ENCODE measurements around the gene C16orf54. TPM values are rescaled to one million over a fixed set of nuclear protein-coding genes. Genes with fewer than 3 reads are reported as not detected.

Gene C16orf54
- total and polyA plus RNA-seq, 2 experiments from 2014 or later, result 3.2 TPM; not detected in 1

DNA sequence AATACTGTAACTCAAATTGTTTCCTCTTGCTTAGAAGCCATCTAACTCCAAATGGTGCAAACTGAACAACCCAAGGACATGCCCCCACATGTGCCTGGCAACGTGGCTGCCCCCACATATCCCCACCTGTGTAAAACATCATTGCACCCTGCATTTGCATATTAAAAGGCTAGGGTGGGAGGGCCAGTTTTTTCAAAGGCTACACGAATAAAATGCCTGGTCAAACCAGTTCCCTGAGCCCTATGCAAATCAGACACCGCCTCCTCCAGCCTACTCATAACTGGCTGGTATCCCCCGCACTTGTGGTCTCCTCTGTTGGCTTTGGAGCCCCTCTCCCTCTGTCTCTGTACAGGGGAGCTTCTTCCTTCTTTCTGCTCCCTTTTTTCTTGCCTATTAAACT is 26.7 kb downstream of the C16orf54 start (continued):
- TF ChIP-seq, protein P1, sequence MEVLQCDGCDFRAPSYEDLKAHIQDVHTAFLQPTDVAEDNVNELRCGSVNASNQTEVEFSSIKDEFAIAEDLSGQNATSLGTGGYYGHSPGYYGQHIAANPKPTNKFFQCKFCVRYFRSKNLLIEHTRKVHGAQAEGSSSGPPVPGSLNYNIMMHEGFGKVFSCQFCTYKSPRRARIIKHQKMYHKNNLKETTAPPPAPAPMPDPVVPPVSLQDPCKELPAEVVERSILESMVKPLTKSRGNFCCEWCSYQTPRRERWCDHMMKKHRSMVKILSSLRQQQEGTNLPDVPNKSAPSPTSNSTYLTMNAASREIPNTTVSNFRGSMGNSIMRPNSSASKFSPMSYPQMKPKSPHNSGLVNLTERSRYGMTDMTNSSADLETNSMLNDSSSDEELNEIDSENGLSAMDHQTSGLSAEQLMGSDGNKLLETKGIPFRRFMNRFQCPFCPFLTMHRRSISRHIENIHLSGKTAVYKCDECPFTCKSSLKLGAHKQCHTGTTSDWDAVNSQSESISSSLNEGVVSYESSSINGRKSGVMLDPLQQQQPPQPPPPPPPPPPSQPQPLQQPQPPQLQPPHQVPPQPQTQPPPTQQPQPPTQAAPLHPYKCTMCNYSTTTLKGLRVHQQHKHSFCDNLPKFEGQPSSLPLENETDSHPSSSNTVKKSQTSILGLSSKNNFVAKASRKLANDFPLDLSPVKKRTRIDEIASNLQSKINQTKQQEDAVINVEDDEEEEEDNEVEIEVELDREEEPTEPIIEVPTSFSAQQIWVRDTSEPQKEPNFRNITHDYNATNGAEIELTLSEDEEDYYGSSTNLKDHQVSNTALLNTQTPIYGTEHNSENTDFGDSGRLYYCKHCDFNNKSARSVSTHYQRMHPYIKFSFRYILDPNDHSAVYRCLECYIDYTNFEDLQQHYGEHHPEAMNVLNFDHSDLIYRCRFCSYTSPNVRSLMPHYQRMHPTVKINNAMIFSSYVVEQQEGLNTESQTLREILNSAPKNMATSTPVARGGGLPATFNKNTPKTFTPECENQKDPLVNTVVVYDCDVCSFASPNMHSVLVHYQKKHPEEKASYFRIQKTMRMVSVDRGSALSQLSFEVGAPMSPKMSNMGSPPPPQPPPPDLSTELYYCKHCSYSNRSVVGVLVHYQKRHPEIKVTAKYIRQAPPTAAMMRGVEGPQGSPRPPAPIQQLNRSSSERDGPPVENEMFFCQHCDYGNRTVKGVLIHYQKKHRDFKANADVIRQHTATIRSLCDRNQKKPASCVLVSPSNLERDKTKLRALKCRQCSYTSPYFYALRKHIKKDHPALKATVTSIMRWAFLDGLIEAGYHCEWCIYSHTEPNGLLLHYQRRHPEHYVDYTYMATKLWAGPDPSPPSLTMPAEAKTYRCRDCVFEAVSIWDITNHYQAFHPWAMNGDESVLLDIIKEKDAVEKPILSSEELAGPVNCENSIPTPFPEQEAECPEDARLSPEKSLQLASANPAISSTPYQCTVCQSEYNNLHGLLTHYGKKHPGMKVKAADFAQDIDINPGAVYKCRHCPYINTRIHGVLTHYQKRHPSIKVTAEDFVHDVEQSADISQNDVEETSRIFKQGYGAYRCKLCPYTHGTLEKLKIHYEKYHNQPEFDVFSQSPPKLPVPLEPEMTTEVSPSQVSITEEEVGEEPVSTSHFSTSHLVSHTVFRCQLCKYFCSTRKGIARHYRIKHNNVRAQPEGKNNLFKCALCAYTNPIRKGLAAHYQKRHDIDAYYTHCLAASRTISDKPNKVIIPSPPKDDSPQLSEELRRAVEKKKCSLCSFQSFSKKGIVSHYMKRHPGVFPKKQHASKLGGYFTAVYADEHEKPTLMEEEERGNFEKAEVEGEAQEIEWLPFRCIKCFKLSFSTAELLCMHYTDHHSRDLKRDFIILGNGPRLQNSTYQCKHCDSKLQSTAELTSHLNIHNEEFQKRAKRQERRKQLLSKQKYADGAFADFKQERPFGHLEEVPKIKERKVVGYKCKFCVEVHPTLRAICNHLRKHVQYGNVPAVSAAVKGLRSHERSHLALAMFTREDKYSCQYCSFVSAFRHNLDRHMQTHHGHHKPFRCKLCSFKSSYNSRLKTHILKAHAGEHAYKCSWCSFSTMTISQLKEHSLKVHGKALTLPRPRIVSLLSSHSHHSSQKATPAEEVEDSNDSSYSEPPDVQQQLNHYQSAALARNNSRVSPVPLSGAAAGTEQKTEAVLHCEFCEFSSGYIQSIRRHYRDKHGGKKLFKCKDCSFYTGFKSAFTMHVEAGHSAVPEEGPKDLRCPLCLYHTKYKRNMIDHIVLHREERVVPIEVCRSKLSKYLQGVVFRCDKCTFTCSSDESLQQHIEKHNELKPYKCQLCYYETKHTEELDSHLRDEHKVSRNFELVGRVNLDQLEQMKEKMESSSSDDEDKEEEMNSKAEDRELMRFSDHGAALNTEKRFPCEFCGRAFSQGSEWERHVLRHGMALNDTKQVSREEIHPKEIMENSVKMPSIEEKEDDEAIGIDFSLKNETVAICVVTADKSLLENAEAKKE (CRISPR knock-in tag; IDR thresholded peaks at IDR 0.05), result no peak
- TF ChIP-seq NANOG (IDR thresholded peaks at IDR 0.05; ENCODE audit: borderline replicate concordance) (no peak), STAT1 (IDR thresholded peaks at IDR 0.05; ENCODE audit: unreplicated experiment) (no peak), ZNF331 (CRISPR knock-in tag; IDR thresholded peaks at IDR 0.05; ENCODE audit: low read depth) (no peak)
- TF ChIP-seq, protein P2, sequence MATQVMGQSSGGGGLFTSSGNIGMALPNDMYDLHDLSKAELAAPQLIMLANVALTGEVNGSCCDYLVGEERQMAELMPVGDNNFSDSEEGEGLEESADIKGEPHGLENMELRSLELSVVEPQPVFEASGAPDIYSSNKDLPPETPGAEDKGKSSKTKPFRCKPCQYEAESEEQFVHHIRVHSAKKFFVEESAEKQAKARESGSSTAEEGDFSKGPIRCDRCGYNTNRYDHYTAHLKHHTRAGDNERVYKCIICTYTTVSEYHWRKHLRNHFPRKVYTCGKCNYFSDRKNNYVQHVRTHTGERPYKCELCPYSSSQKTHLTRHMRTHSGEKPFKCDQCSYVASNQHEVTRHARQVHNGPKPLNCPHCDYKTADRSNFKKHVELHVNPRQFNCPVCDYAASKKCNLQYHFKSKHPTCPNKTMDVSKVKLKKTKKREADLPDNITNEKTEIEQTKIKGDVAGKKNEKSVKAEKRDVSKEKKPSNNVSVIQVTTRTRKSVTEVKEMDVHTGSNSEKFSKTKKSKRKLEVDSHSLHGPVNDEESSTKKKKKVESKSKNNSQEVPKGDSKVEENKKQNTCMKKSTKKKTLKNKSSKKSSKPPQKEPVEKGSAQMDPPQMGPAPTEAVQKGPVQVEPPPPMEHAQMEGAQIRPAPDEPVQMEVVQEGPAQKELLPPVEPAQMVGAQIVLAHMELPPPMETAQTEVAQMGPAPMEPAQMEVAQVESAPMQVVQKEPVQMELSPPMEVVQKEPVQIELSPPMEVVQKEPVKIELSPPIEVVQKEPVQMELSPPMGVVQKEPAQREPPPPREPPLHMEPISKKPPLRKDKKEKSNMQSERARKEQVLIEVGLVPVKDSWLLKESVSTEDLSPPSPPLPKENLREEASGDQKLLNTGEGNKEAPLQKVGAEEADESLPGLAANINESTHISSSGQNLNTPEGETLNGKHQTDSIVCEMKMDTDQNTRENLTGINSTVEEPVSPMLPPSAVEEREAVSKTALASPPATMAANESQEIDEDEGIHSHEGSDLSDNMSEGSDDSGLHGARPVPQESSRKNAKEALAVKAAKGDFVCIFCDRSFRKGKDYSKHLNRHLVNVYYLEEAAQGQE (IDR thresholded peaks at IDR 0.05; ENCODE audit: unreplicated experiment), result no peak

DNA sequence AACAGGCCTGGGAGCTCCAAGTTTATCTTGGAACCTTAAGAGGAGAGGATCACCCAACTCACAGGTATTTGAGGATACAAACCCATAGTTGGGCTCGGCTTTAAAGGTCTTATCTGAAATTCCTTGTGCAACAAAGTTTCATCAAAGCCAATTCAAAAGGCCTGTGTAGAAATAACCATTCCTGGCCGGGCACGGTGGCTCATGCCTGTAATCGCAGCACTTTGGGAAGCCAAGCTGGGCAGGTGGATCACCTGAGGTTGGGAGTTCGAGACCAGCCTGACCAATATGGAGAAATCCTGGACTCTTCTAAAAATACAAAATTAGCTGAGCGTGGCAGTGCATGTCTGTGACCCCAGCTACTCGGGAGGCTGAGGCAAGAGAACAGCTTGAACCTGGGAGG is 28.7 kb downstream of the C16orf54 start:
- H3K36me3 ChIP-seq (ENCODE audit: insufficient read depth), result peaks cover 31% of the 10 kb centered on the region
- TF ChIP-seq EZH2 (IDR thresholded peaks at IDR 0.05; ENCODE audit: low read depth, unreplicated experiment), result no peak
- no peak for TF ChIP-seq ZNF114 (CRISPR knock-in tag; IDR thresholded peaks at IDR 0.05)
- H3K4me1 Mint-ChIP-seq, result peaks cover 50% of the 10 kb centered on the region
- H3K4me3 ChIP-seq, result no peak overlapping the region
- no peak overlapping the region for H2AFZ ChIP-seq
- peaks cover 42% of the 10 kb centered on the region for H4K20me1 ChIP-seq (replicated peaks; ENCODE audit: insufficient read depth)
- ATAC-seq (no peak), DNase-seq (ENCODE audit: low spot score) (no peak)
- peak overlapping the region; percentile 36; the same call in 1 of the 2 replicates for H3K27ac Mint-ChIP-seq
- peaks cover 77% of the 10 kb centered on the region for H3K36me3 Mint-ChIP-seq (ENCODE audit: low read depth)
- no peaks in the 10 kb centered on the region; the same call in 1 of the 3 replicates for H3K9me3 Mint-ChIP-seq
- no peaks in the 10 kb centered on the region for H3K9me2 ChIP-seq (ENCODE audit: insufficient read depth)
- peaks cover 56% of the 10 kb centered on the region for H3K4me1 ChIP-seq (ENCODE audit: insufficient read depth)
- H3K4me3 Mint-ChIP-seq, result no peak overlapping the region
- H3K27me3 ChIP-seq (ENCODE audit: insufficient read depth), result no peaks in the 10 kb centered on the region
- H3K79me2 ChIP-seq (replicated peaks; ENCODE audit: insufficient read depth), result peaks cover 93% of the 10 kb centered on the region
- peak overlapping the region; percentile 51; the same call in 1 of the 2 replicates for H3K27ac ChIP-seq (ENCODE audit: low read depth)
- no peak overlapping the region for H3K4me2 ChIP-seq
- peaks cover 31% of the 10 kb centered on the region; the same call in 1 of the 2 replicates for H3F3A ChIP-seq (replicated peaks; ENCODE audit: low read depth)
- peaks cover 20% of the 10 kb centered on the region for H3K27me3 Mint-ChIP-seq (ENCODE audit: insufficient read depth, low read depth, poor library complexity)

Data from GM23338 (cell line).